Kidney capillary endothelial cell (primary cell): ENCODE data around the gene HENMT1.

Experiments used
- DNase-seq: peaks from one replicate; pipeline ENCODE4 v3.0.0-alpha.2; 2018; ENCODE audit warnings: low spot score

HENMT1 gene

DNA sequence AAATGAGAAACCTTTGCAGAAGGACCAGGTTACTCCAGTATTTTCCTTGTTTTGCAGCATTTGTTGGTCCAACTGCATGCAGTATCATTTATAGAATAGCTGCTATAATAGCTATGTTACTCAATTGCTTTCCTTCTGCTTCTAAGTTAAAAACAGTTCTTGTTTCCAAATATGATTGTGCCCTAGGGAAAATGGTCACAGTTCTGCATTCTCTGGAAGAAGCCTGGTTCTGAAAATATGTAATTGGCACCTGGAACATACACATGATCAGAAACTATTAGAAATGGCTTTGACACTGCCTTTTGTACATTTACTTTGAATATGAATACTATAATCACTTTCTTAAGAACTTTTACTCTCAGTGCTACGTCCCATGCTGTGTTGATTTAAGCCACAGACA, 33.6 kb downstream of the HENMT1 start:
- DNase-seq, result no peak

DNA sequence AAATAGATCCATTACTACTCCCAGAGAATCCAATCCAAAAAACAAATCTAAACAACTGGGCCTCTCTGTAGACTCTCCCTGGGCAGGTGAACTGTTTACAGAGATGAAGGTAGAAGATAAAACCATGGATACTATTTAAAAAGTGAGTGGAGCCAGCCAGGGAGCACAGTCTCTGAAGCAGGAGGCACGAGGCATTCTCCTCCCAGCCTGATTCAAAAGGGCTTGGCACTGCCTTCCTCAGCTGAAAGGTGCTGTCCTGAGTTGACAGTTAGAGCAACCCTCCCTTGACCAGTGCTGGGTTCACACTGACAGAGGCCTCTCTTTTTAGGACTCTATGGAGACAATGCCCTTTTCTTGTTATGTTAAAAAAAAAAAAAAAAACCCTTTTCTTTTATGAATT, 36.8 kb downstream of the HENMT1 start:
- no peak for DNase-seq

GRCh38 chr1:108617724-108618056, 43.2 kb downstream of the HENMT1 start:
- no peak for DNase-seq

DNA sequence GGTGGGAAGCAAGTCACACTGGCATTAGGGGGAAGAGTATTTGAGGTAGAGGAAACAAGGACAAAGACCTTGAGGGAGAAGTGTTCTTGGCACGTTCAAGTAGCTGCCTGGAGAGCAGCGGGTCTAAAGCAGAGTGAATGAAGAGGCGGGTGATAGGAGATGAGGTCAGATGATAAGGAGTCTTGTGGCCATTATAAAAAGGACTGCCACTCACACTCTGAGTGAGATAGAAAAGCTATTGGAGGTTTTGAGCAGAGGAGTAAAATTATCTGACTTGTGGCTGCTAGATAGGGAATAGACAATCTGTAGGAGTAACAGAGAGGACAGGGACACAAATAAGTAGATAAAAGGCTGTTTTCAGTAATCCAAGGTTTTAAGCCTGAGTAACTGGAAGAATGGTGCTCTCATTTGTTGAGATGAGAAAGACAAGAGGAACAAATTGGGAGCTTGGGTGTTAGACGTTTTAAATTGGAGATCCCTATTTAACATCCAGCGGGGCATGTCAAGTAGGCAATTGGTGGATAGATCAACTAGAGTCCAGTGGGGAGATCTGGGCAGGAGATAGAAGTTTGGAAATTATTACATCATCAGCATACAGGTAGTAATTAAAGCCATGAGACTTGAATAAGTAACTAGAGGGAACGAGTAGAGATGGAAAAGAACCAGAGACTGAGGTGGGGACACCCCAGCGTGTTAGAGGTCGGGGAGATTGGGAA, 43.7 kb downstream of the HENMT1 start:
- DNase-seq, result no peak

DNA sequence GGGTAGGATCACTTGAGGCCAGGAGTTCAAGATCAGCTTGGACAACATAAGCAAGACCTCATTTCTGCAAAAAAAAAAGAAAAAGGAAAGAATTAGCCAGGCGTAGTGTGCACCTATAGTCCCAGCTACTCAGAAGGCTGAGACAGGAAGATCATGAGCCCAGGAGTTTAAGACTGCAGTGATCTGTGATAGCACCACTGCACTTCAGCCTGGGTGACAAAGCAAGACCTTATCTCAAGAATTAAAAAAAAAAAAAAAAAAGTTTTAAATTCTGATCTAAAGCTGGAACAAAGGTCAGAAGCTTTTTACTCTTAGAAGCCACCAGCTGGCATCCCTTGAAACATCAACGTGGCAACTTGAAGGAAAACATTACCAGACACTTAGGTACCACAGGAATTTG, 45.3 kb downstream of the HENMT1 start:
- no peak for DNase-seq

DNA sequence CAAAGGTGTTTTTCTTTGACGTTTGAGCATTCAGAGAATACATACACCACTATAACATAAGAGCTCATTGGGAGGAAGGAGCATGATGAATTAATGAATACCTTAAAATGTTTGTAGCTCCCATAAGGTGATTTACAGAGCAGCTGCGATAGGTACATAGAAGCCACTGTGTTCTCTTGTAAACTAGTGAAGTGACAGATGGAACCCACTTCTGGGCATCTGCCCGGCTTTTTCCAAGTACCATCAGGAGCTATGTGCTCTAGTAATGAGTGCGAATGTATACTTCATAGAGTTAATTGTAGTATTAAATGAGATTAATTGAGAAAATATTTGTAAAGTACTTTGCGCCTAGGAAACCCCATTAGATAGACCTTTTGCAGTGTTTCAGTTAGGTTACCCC, 48.4 kb downstream of the HENMT1 start:
- no peak for DNase-seq

DNA sequence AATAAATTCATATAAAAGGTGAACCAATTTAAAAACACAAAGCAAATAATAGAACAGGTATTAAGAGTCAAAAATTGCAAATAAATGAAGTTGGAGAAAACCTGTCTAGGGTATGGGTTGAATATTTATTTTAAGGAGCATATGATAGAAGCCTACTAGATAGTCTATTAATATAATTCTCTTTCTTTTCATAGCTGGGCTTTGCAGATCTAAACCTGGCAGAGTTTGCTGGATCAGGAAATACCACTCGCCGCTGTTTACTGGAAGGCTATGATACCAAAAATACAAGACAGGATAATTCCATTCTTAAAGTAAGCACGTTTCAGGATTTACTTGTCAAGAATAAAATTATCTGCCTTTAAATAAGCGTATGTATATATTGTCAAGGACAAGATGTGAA, 48.9 kb downstream of the HENMT1 start:
- DNase-seq, result no peak

- DNase-seq, result no peak
These were observed 50.8 kb downstream of the HENMT1 start for GRCh38 chr1:108610073-108610472.

DNA sequence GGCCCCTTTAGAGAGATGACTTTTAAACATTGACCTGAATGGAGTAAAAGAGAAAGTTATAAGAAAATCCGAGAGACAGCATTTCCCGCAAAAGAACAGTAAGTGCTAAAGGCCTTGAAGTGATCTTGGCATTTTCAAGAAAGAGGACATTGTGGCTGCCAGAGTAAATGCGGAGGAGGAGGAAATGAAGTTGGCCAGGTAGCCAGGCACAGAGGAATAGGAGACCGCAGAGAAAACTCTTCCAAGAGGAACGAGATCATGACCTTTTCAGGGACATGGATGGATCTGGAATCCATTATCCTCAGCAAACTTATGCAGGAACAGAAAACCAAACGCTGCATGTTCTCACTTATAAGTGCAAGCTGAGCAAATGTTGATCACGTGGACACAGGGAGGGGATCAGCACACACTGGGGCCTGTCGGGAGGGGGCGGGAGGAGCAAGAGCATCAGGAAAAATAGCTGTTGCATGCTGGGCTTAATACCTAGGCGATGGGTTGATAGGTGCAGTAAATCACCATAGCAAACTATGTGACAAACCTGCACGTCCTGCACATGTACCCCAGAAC, 51.3 kb downstream of the HENMT1 start:
- no peak for DNase-seq

- DNase-seq, result no peak
These were observed 54.4 kb downstream of the HENMT1 start for GRCh38 chr1:108606478-108606877.

DNA sequence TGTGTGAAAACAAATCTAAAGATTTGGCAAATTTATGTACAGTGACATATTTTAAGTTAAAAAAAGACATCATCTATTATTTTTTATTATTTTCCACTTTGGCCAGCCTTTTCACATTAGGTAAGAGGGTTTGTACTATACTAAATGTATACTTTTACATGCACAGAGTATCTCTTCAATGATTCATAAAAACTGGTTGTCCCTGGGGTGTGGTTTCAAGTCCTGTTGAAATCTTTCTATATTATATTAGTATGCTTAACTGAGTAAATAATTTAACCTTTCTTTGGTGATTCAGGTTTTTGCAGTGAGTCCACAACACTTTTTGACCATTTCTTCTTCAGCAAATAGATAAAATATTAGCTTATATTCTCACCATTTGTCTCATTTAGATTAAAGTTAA, 55.3 kb downstream of the HENMT1 start:
- DNase-seq, result no peak

GRCh38 chr1:108601708-108602410, 59.0 kb downstream of the HENMT1 start:
- no peak for DNase-seq

DNA sequence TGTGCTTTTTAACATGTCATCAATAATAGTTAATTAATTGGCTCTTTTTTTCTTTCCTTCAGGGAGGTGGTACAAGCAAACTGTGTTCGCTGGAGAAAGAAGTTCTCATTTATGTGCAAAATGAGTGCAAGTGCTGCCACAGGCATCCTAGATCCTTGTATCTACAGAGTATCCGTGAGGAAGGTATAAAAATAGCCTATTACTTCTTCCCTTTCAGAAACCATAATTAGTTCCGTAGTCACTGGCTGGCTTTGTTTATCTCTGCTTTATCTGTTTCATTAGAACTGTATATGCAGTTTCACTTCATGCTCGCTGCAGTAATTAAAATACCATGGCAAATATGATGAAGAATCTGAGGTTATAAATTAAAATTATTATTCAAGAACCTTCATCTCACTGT, 60.4 kb downstream of the HENMT1 start:
- DNase-seq, result no peak

- DNase-seq, result no peak
These were observed 62.6 kb downstream of the HENMT1 start for GRCh38 chr1:108598340-108598739.
